SK-N-SH (cell line): Measurements from ENCODE around the gene PROK2. TPM values are rescaled to one million over a fixed set of nuclear protein-coding genes. Genes with fewer than 3 reads are reported as not detected.

ENCODE experiments used
- CTCF ChIA-PET: fragments of 300-600, 350-600 bp; formaldehyde crosslinking; extraction: SDS; loops from one replicate; lab custom pipeline; 2021; lab: Yijun Ruan, JAX
- POLR2A ChIA-PET: fragments of 350-600 bp; sonication (Branson Sonifier 250); formaldehyde crosslinking; extraction: SDS; loops from one replicate; lab custom pipeline; 2020; ENCODE audit warnings: antibody characterized with exemption, inconsistent platforms; lab: Yijun Ruan, JAX
- DNase-seq: peaks from one replicate; pipeline ENCODE4 v3.0.0; 2012
- H2AFZ ChIP-seq: fragments of 200-600 bp; sonication (generic); 2 replicates; pipeline ENCODE4 v1.8.1; 2016; ENCODE audit warnings: antibody characterized with exemption, mild to moderate bottlenecking, low read depth
- H3F3A ChIP-seq: fragments of 200-600 bp; sonication (generic); replicated peaks from 2 replicates; pipeline ENCODE3; 2016; ENCODE audit warnings: antibody characterized with exemption, mild to moderate bottlenecking; ENCODE audit not compliant: insufficient read depth
- H3K27ac ChIP-seq, 2 experiments: fragments of 200-500 bp in 1 of 2; fragments of 200-600 bp in 1 of 2; sonication (Bioruptor generic) in 1 of 2; sonication (generic), shearing (Covaris generic) in 1 of 2; 2 replicates each; pipeline versions ENCODE4 v1.5.1 to v1.6.1; 2014 to 2016; ENCODE audit warnings: low read depth in 2 of 2, inconsistent platforms in 1 of 2, low read length in 1 of 2, mild to moderate bottlenecking in 1 of 2, mixed read lengths in 1 of 2
- H3K27me3 ChIP-seq: fragments of 200-600 bp; sonication (generic), shearing (Covaris generic); 2 replicates; pipeline ENCODE4 v1.6.1; 2016; ENCODE audit warnings: mixed run types; ENCODE audit not compliant: insufficient read depth
- H3K36me3 ChIP-seq, 2 experiments: fragments of 200-500 bp in 1 of 2; fragments of 200-600 bp in 1 of 2; sonication (Bioruptor generic) in 1 of 2; sonication (generic) in 1 of 2; replicated peaks in 1 of 2; 2 replicates each; pipeline versions ENCODE3 to v1.5.1; 2014 to 2016; ENCODE audit warnings: low read length in 1 of 2, mild to moderate bottlenecking in 1 of 2; ENCODE audit not compliant: insufficient read depth in 2 of 2, control insufficient read depth in 1 of 2
- H3K4me1 ChIP-seq, 2 experiments: fragments of 200-500 bp in 1 of 2; fragments of 200-600 bp in 1 of 2; sonication (Bioruptor generic) in 1 of 2; sonication (generic), shearing (Covaris generic) in 1 of 2; 2 replicates each; pipeline versions ENCODE4 v1.5.1 to v1.6.1; 2014 to 2016; ENCODE audit warnings: low read depth in 1 of 2, low read length in 1 of 2, mixed run types in 1 of 2; ENCODE audit not compliant: insufficient read depth in 2 of 2, control insufficient read depth in 1 of 2
- H3K4me2 ChIP-seq: fragments of 200-600 bp; sonication (generic), shearing (Covaris generic); 2 replicates; pipeline ENCODE4 v1.6.1; 2017; ENCODE audit warnings: mixed run types
- H3K4me3 ChIP-seq, 2 experiments: fragments of 200-500 bp in 1 of 2; fragments of 200-600 bp in 1 of 2; sonication (Bioruptor generic) in 1 of 2; sonication (generic), shearing (Covaris generic) in 1 of 2; 2 replicates each; pipeline versions ENCODE4 v1.5.1 to v1.8.1; 2014 to 2016; ENCODE audit warnings: low read depth in 2 of 2, inconsistent platforms in 1 of 2, low read length in 1 of 2, mild to moderate bottlenecking in 1 of 2, mixed read lengths in 1 of 2, moderate library complexity in 1 of 2
- H3K79me2 ChIP-seq: fragments of 200-600 bp; sonication (generic); 2 replicates; pipeline ENCODE4 v1.8.1; 2017; ENCODE audit warnings: mild to moderate bottlenecking; ENCODE audit not compliant: insufficient read depth
- H3K9ac ChIP-seq: fragments of 200-600 bp; sonication (generic); 2 replicates; pipeline ENCODE4 v1.6.1; 2017; ENCODE audit warnings: mixed run types
- H3K9me2 ChIP-seq: fragments of 200-600 bp; sonication (generic); 2 replicates; pipeline ENCODE4 v1.6.1; 2017; ENCODE audit warnings: mixed run types
- H3K9me3 ChIP-seq: fragments of 200-600 bp; sonication (generic); 2 replicates; pipeline ENCODE4 v1.6.1; 2017; ENCODE audit warnings: mixed run types, mild to moderate bottlenecking, moderate library complexity
- H4K20me1 ChIP-seq: fragments of 200-600 bp; sonication (generic); 2 replicates; pipeline ENCODE4 v1.6.1; 2017; ENCODE audit warnings: mild to moderate bottlenecking, mixed run types; ENCODE audit not compliant: insufficient read depth
- CHD2 ChIP-seq: fragments of 150-350 bp; IDR thresholded peaks from 2 replicates; pipeline ENCODE4 v1.6.1; 2018; ENCODE audit warnings: low read length; ENCODE audit not compliant: partially characterized antibody
- CTCF ChIP-seq: fragments of 200-600 bp; sonication (generic); IDR thresholded peaks from 2 replicates; pipeline ENCODE4 v1.6.1; 2017; ENCODE audit warnings: antibody characterized with exemption, mild to moderate bottlenecking, moderate library complexity
- EP300 ChIP-seq, 2 experiments: IDR thresholded peaks; 2 replicates each; pipeline versions ENCODE4 v1.4.0 to v1.6.1; 2012; ENCODE audit warnings: borderline replicate concordance in 1 of 2, low read depth in 1 of 2, low read length in 1 of 2
- MAX ChIP-seq: IDR thresholded peaks from 2 replicates; pipeline ENCODE4 v1.4.0; 2012; ENCODE audit warnings: low read depth
- MXI1 ChIP-seq: IDR thresholded peaks from 2 replicates; pipeline ENCODE4 v1.6.1; 2012; ENCODE audit warnings: mild to moderate bottlenecking, low read depth, low read length, improper control_type of control experiment
- PBX3 ChIP-seq: IDR thresholded peaks from 2 replicates; pipeline ENCODE4; 2012
- RAD21 ChIP-seq: IDR thresholded peaks from 2 replicates; pipeline ENCODE4 v1.6.1; 2012; ENCODE audit warnings: mild to moderate bottlenecking, low read length
- TCF12 ChIP-seq: IDR thresholded peaks from 2 replicates; pipeline ENCODE4 v1.4.0; 2012
- USF1 ChIP-seq: IDR thresholded peaks from 2 replicates; pipeline ENCODE4 v1.4.0; 2012; ENCODE audit warnings: low read depth, borderline replicate concordance
- YY1 ChIP-seq: IDR thresholded peaks from 2 replicates; pipeline ENCODE4 v1.4.0; 2012; ENCODE audit warnings: low read depth, mild to moderate bottlenecking
- WGBS: methylation state at CpG from one replicate; pipeline ENCODE4 v1.1.6; 2017; ENCODE audit warnings: low lambda C conversion rate; 5-methylcytosine and 5-hydroxymethylcytosine counted together
- polyA plus RNA-seq, 3 experiments: library from polyadenylated mRNA; depleted of rRNA; stranded (reverse); fragments of >200 nt; gene quantifications; 2 replicates each; pipeline ENCODE4 v1.2.3, GENCODE V29; 2012

PROK2 gene
- polyA plus RNA-seq, 1 of the 3 experiments (the other 2 are of a cell fraction): not detected

GRCh38 chr3:71726146-71726545 lies 58.8 kb downstream of the PROK2 start:
- ChIA-PET CTCF (interaction anchor here (1.9 kb wide), 2 partner anchors 15 to 133 kb away, joined by 4 to 7 read pairs; no protein-coding TSS in a partner anchor), POLR2A (no interaction called here)
- WGBS: 95% methylated on average over 8 of the region's 8 CpGs

More at GRCh38 chr3:71726146-71726545, 58.8 kb downstream of the PROK2 start:
- Histone ChIP-seq H3K4me2 (peak overlapping the region; percentile 83; the same call in 1 of the 2 replicates), H3K9me3 (no peaks in the 10 kb centered on the region), H3K27ac (no peak overlapping the region), H3F3A (peaks cover 5% of the 10 kb centered on the region), H3K4me3 (peak overlapping the region in 1 of 2 experiments; percentile 61; a peak in 1 of 4 replicates), H3K9ac (no peak overlapping the region), H3K79me2 (no peaks in the 10 kb centered on the region), H2AFZ (no peak overlapping the region), H3K9me2 (no peaks in the 10 kb centered on the region), H4K20me1 (no peaks in the 10 kb centered on the region), H3K4me1 (peaks cover 0 to 24% of the 10 kb centered on the region in 2 experiments; a peak in 1 of 4 replicates), H3K36me3 (no peaks in the 10 kb centered on the region), H3K27me3 (peaks cover 5% of the 10 kb centered on the region)
- TF ChIP-seq EP300 (IDR thresholded peaks at IDR 0.05; ENCODE audit: borderline replicate concordance in 1 of 2, low read depth in 1 of 2, low read length in 1 of 2) (no peak), CHD2 (no peak), USF1 (no peak), RAD21 (no peak), YY1 (no peak), TCF12 (no peak), MXI1 (no peak), CTCF (no peak), PBX3 (no peak), MAX (no peak)
- DNase-seq: no peak
